Measurements from ENCODE around the gene ALKBH5. TPM values are rescaled to one million over a fixed set of nuclear protein-coding genes. Genes with fewer than 3 reads are reported as not detected.

Gene ALKBH5
- total and polyA plus RNA-seq, 9 of the 15 experiments (the other 6 are each of a cell fraction or from before 2014, with no cell fraction given) = 11.4 to 70.0 (median 47.4) TPM

DNA sequence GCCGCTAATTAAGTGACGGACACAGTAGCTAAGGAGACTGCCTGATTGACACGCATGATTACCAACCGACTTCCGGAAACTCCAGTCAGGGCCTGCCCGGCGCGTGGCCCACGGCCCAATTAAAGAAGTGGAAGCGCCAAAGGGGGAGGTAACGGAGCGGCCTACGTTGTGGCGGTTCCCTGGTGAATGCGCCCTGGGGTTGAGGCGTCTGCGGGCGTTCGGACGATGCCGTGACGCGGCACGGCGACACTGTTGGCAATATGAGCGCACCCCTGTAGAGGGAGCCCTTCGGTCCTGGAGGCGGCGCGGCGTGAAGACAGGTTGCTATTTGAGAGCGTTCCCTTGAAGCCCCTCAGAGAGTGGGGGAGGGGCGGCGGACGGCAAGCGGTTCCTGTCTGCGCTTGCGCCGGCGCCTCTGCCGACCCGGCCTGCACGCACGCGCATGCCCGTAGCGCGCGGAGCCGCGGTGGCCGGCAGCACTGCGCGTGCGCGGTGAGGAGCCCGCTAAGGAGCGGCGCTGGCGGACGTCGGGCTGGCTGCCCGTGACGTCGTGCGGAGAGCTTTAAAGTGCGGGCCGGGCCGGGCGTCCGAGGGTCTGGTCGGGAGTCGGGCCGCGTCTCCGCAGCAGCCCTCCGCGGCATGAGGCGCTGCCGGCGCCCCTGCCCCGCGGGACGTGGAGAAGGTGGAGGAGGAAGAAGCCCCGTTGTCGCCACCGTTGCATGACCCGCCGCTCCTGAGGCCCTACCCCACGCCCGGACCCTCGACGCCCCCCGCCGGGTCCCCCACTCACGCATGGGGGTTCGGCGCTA lies at the start of gene ALKBH5 (continued):
- TF ChIP-seq, protein P1, sequence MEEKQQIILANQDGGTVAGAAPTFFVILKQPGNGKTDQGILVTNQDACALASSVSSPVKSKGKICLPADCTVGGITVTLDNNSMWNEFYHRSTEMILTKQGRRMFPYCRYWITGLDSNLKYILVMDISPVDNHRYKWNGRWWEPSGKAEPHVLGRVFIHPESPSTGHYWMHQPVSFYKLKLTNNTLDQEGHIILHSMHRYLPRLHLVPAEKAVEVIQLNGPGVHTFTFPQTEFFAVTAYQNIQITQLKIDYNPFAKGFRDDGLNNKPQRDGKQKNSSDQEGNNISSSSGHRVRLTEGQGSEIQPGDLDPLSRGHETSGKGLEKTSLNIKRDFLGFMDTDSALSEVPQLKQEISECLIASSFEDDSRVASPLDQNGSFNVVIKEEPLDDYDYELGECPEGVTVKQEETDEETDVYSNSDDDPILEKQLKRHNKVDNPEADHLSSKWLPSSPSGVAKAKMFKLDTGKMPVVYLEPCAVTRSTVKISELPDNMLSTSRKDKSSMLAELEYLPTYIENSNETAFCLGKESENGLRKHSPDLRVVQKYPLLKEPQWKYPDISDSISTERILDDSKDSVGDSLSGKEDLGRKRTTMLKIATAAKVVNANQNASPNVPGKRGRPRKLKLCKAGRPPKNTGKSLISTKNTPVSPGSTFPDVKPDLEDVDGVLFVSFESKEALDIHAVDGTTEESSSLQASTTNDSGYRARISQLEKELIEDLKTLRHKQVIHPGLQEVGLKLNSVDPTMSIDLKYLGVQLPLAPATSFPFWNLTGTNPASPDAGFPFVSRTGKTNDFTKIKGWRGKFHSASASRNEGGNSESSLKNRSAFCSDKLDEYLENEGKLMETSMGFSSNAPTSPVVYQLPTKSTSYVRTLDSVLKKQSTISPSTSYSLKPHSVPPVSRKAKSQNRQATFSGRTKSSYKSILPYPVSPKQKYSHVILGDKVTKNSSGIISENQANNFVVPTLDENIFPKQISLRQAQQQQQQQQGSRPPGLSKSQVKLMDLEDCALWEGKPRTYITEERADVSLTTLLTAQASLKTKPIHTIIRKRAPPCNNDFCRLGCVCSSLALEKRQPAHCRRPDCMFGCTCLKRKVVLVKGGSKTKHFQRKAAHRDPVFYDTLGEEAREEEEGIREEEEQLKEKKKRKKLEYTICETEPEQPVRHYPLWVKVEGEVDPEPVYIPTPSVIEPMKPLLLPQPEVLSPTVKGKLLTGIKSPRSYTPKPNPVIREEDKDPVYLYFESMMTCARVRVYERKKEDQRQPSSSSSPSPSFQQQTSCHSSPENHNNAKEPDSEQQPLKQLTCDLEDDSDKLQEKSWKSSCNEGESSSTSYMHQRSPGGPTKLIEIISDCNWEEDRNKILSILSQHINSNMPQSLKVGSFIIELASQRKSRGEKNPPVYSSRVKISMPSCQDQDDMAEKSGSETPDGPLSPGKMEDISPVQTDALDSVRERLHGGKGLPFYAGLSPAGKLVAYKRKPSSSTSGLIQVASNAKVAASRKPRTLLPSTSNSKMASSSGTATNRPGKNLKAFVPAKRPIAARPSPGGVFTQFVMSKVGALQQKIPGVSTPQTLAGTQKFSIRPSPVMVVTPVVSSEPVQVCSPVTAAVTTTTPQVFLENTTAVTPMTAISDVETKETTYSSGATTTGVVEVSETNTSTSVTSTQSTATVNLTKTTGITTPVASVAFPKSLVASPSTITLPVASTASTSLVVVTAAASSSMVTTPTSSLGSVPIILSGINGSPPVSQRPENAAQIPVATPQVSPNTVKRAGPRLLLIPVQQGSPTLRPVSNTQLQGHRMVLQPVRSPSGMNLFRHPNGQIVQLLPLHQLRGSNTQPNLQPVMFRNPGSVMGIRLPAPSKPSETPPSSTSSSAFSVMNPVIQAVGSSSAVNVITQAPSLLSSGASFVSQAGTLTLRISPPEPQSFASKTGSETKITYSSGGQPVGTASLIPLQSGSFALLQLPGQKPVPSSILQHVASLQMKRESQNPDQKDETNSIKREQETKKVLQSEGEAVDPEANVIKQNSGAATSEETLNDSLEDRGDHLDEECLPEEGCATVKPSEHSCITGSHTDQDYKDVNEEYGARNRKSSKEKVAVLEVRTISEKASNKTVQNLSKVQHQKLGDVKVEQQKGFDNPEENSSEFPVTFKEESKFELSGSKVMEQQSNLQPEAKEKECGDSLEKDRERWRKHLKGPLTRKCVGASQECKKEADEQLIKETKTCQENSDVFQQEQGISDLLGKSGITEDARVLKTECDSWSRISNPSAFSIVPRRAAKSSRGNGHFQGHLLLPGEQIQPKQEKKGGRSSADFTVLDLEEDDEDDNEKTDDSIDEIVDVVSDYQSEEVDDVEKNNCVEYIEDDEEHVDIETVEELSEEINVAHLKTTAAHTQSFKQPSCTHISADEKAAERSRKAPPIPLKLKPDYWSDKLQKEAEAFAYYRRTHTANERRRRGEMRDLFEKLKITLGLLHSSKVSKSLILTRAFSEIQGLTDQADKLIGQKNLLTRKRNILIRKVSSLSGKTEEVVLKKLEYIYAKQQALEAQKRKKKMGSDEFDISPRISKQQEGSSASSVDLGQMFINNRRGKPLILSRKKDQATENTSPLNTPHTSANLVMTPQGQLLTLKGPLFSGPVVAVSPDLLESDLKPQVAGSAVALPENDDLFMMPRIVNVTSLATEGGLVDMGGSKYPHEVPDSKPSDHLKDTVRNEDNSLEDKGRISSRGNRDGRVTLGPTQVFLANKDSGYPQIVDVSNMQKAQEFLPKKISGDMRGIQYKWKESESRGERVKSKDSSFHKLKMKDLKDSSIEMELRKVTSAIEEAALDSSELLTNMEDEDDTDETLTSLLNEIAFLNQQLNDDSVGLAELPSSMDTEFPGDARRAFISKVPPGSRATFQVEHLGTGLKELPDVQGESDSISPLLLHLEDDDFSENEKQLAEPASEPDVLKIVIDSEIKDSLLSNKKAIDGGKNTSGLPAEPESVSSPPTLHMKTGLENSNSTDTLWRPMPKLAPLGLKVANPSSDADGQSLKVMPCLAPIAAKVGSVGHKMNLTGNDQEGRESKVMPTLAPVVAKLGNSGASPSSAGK (IDR thresholded peaks at IDR 0.05) = no peak; the same call in 1 of the 2 replicates
- TF ChIP-seq RAD21 (CRISPR knock-in tag; conservative IDR thresholded peaks at IDR 0.05 in 1 of 2, IDR thresholded peaks at IDR 0.05 in 1 of 2) = no peak
- no peak for TF ChIP-seq NELFE (IDR thresholded peaks at IDR 0.05; ENCODE audit: insufficient read depth, insufficient read length)
- TF ChIP-seq, protein P2, sequence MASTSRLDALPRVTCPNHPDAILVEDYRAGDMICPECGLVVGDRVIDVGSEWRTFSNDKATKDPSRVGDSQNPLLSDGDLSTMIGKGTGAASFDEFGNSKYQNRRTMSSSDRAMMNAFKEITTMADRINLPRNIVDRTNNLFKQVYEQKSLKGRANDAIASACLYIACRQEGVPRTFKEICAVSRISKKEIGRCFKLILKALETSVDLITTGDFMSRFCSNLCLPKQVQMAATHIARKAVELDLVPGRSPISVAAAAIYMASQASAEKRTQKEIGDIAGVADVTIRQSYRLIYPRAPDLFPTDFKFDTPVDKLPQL (IDR thresholded peaks at IDR 0.05; ENCODE audit: extremely low read depth, insufficient read length) = no peak
- peak; percentile 48 for TF ChIP-seq NFYB (IDR thresholded peaks at IDR 0.05; ENCODE audit: extremely low read depth, insufficient read length)
- TF ChIP-seq, protein P3, sequence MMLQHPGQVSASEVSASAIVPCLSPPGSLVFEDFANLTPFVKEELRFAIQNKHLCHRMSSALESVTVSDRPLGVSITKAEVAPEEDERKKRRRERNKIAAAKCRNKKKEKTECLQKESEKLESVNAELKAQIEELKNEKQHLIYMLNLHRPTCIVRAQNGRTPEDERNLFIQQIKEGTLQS (IDR thresholded peaks at IDR 0.05) = no peak
- TF ChIP-seq, protein P3 (CRISPR knock-in tag; conservative IDR thresholded peaks at IDR 0.05) = no peak
- TF ChIP-seq NFIX (CRISPR knock-in tag; IDR thresholded peaks at IDR 0.05; ENCODE audit: low read depth) = no peak
- TF ChIP-seq DACH1 (IDR thresholded peaks at IDR 0.05; ENCODE audit: partially characterized antibody) = no peak
- TF ChIP-seq, protein P4, sequence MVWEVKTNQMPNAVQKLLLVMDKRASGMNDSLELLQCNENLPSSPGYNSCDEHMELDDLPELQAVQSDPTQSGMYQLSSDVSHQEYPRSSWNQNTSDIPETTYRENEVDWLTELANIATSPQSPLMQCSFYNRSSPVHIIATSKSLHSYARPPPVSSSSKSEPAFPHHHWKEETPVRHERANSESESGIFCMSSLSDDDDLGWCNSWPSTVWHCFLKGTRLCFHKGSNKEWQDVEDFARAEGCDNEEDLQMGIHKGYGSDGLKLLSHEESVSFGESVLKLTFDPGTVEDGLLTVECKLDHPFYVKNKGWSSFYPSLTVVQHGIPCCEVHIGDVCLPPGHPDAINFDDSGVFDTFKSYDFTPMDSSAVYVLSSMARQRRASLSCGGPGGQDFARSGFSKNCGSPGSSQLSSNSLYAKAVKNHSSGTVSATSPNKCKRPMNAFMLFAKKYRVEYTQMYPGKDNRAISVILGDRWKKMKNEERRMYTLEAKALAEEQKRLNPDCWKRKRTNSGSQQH (CRISPR knock-in tag; IDR thresholded peaks at IDR 0.05) = no peak
- no peak for TF ChIP-seq HDGF (IDR thresholded peaks at IDR 0.05)
- no peak for TF ChIP-seq CCAR2 (IDR thresholded peaks at IDR 0.05; ENCODE audit: low read depth, low read length)
- TF ChIP-seq PRMT5 (CRISPR knock-in tag; IDR thresholded peaks at IDR 0.05) = no peak
